Measurements from ENCODE around the gene TENT5A.

Gene TENT5A

GRCh38 chr6:81770381-81770780 lies 17.9 kb upstream of the TENT5A start:
- no peak for DNase-seq (ENCODE audit: low spot score)

- DNase-seq (ENCODE audit: low spot score), result no peak
Measured at GRCh38 chr6:81769824-81770223, 17.3 kb upstream of the TENT5A start.

GRCh38 chr6:81768150-81768942 lies 15.9 kb upstream of the TENT5A start:
- DNase-seq (ENCODE audit: low spot score), result no peak

GRCh38 chr6:81767163-81767891 lies 14.8 kb upstream of the TENT5A start:
- peak; percentile 8 for DNase-seq (ENCODE audit: low spot score)

GRCh38 chr6:81766482-81767069 lies 14.1 kb upstream of the TENT5A start:
- peak; percentile 16 for DNase-seq (ENCODE audit: low spot score)

GRCh38 chr6:81764531-81764930 lies 12.1 kb upstream of the TENT5A start:
- DNase-seq (ENCODE audit: low spot score), result no peak

- DNase-seq (ENCODE audit: low spot score), result no peak
Measured at GRCh38 chr6:81763968-81764367, 11.5 kb upstream of the TENT5A start.

- no peak for DNase-seq (ENCODE audit: low spot score)
Measured at GRCh38 chr6:81763051-81763450, 10.6 kb upstream of the TENT5A start.

GRCh38 chr6:81762606-81763005 lies 10.1 kb upstream of the TENT5A start:
- no peak for DNase-seq (ENCODE audit: low spot score)

GRCh38 chr6:81762132-81762531 lies 9.7 kb upstream of the TENT5A start:
- no peak for DNase-seq (ENCODE audit: low spot score)

GRCh38 chr6:81761197-81761596 lies 8.7 kb upstream of the TENT5A start:
- peak; percentile 9 for DNase-seq (ENCODE audit: low spot score)

GRCh38 chr6:81759782-81760181 lies 7.3 kb upstream of the TENT5A start:
- no peak for DNase-seq (ENCODE audit: low spot score)

- no peak for DNase-seq (ENCODE audit: low spot score)
Measured at GRCh38 chr6:81758221-81758620, 5.7 kb upstream of the TENT5A start.

- no peak for DNase-seq (ENCODE audit: low spot score)
Measured at GRCh38 chr6:81756690-81757089, 4.2 kb upstream of the TENT5A start.

GRCh38 chr6:81755551-81755950 lies 3.1 kb upstream of the TENT5A start:
- DNase-seq (ENCODE audit: low spot score), result no peak

- no peak for DNase-seq (ENCODE audit: low spot score)
Measured at GRCh38 chr6:81754906-81755305, 2.4 kb upstream of the TENT5A start.

- peak; percentile 70 for DNase-seq (ENCODE audit: low spot score)
Measured at GRCh38 chr6:81753711-81754577, 1.5 kb upstream of the TENT5A start.

GRCh38 chr6:81752921-81753710 lies 635 bp upstream of the TENT5A start:
- peak; percentile 94 for DNase-seq (ENCODE audit: low spot score)

GRCh38 chr6:81751388-81752083 lies 945 bp downstream of the TENT5A start:
- peak; percentile 33 for DNase-seq (ENCODE audit: low spot score)

- DNase-seq (ENCODE audit: low spot score), result peak; percentile 32
Measured at GRCh38 chr6:81750681-81751387, 1.6 kb downstream of the TENT5A start.
